B cell (primary cell): ENCODE results near the gene STC2.

Experiments used
- EZH2 ChIP-seq: IDR thresholded peaks from 2 replicates; pipeline ENCODE4 v1.6.1; 2012; ENCODE audit warnings: borderline replicate concordance, low read depth, mild to moderate bottlenecking, moderate library complexity, low read length; ENCODE audit not compliant: insufficient read depth, poor library complexity, severe bottlenecking
- TF ChIP-seq, protein P1 (sequence below): fragments of 200-600 bp; IDR thresholded peaks from one replicate; pipeline ENCODE4 v1.8.0; 2022; ENCODE audit warnings: antibody characterized with exemption, mild to moderate bottlenecking

DNA sequence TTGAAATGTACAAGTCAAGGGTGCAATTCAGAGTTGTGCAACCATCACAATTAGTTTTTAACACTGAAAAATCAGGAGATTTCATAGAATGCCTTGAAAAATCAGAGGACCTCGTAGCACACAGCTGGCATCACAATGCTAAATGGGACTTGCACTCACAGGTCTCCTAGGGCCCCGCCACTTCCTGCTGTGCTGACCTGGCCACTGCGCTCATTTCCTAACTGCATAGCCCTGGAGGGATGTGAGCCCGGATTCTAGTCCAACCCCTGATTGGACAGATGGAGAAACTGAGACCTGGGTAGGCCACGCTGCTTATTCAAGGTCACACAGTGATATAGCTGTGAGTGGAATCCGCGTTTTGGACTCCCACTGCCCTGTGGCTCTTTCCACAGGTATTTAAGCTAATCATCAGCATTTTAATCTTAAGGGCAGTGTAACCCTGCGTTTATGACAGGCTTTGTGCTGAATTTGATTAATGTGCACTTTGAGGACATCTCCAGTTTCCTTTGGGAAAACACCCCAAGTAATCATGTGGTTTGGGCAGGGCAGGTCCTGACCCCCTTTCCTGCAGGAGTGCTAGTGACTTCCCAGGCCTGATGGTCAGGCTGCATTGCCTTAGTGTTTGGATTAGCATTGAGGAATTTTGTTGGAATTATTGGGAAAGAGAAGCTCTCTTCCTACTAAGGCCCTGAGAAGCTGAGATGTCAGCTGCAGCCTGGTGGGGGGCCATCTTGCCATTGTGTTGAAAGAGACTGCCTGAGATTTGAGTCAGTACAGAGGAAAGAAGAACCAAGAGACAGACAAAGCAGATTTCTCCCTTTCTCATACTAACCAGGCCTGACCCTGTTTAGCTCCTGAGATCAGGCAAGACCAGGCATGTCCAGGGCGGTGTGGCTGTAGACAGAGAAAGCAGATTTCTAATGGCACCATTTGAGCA lies 36.2 kb downstream of the STC2 start:
- TF ChIP-seq, protein P1, sequence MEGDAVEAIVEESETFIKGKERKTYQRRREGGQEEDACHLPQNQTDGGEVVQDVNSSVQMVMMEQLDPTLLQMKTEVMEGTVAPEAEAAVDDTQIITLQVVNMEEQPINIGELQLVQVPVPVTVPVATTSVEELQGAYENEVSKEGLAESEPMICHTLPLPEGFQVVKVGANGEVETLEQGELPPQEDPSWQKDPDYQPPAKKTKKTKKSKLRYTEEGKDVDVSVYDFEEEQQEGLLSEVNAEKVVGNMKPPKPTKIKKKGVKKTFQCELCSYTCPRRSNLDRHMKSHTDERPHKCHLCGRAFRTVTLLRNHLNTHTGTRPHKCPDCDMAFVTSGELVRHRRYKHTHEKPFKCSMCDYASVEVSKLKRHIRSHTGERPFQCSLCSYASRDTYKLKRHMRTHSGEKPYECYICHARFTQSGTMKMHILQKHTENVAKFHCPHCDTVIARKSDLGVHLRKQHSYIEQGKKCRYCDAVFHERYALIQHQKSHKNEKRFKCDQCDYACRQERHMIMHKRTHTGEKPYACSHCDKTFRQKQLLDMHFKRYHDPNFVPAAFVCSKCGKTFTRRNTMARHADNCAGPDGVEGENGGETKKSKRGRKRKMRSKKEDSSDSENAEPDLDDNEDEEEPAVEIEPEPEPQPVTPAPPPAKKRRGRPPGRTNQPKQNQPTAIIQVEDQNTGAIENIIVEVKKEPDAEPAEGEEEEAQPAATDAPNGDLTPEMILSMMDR, result no peak
- TF ChIP-seq EZH2, result no peak
